Activated CD4-positive, CD25-positive, alpha-beta regulatory T cell treated with anti-CD3 and anti-CD28 coated beads, Interleukin-2, amount 50 U/mL, for 24 hours (primary cell): Measurements from ENCODE around the gene KRTAP12-1.

Experiments
- ATAC-seq, 2 donors: fragments of 150-1000 bp; cut with Tn5 transposase; one replicate each; pipeline ENCODE4 v1.10.0; 2021; ENCODE audit warnings: mild to moderate bottlenecking in 1 of 2, moderate library complexity in 1 of 2

KRTAP12-1 gene

GRCh38 chr21:44681861-44682579 lies at the start of gene KRTAP12-1:
Gene KRTAP12-1 (minus strand): TSS chr21:44682163. CDS start chr21:44682123, 40 bp downstream.
- ATAC-seq = no peak

GRCh38 chr21:44730951-44731579 lies 49.1 kb upstream of the KRTAP12-1 start:
- ATAC-seq = no peak

- ATAC-seq = no peak
Observed at GRCh38 chr21:44730028-44730395, 48.0 kb upstream of the KRTAP12-1 start.

GRCh38 chr21:44729336-44730027 lies 47.5 kb upstream of the KRTAP12-1 start:
- ATAC-seq = no peak

- ATAC-seq = no peak
Observed at GRCh38 chr21:44728716-44729115, 46.8 kb upstream of the KRTAP12-1 start.

GRCh38 chr21:44727757-44728156 lies 45.8 kb upstream of the KRTAP12-1 start:
- no peak for ATAC-seq

GRCh38 chr21:44727321-44727720 lies 45.4 kb upstream of the KRTAP12-1 start:
- no peak for ATAC-seq

GRCh38 chr21:44726826-44727225 lies 44.9 kb upstream of the KRTAP12-1 start:
- no peak for ATAC-seq

- ATAC-seq = no peak
Observed at GRCh38 chr21:44724926-44725325, 43.0 kb upstream of the KRTAP12-1 start.

- no peak for ATAC-seq
Observed at GRCh38 chr21:44724196-44724595, 42.2 kb upstream of the KRTAP12-1 start.

GRCh38 chr21:44723177-44724131 lies 41.5 kb upstream of the KRTAP12-1 start:
- peak in 1 of 2 donors; percentile 10 for ATAC-seq

- ATAC-seq = no peak
Observed at GRCh38 chr21:44722731-44723130, 40.8 kb upstream of the KRTAP12-1 start.

GRCh38 chr21:44720170-44720569 lies 38.2 kb upstream of the KRTAP12-1 start:
- ATAC-seq = no peak

GRCh38 chr21:44718571-44718970 lies 36.6 kb upstream of the KRTAP12-1 start:
- no peak for ATAC-seq

GRCh38 chr21:44718093-44718492 lies 36.1 kb upstream of the KRTAP12-1 start:
- ATAC-seq = no peak

- ATAC-seq = no peak
Observed at GRCh38 chr21:44716984-44717383, 35.0 kb upstream of the KRTAP12-1 start.

- ATAC-seq = no peak
Observed at GRCh38 chr21:44714905-44715304, 32.9 kb upstream of the KRTAP12-1 start.

- ATAC-seq = no peak
Observed at GRCh38 chr21:44713846-44714245, 31.9 kb upstream of the KRTAP12-1 start.

GRCh38 chr21:44713130-44713529 lies 31.2 kb upstream of the KRTAP12-1 start:
- no peak for ATAC-seq

GRCh38 chr21:44712203-44713028 lies 30.5 kb upstream of the KRTAP12-1 start:
- no peak for ATAC-seq

GRCh38 chr21:44711327-44712202 lies 29.6 kb upstream of the KRTAP12-1 start, which contains the start of gene TSPEAR:
Gene TSPEAR (minus strand): TSS chr21:44711572. CDS start chr21:44711514, 58 bp downstream.
- ATAC-seq = no peak
